HG03565 (cell line): ENCODE measurements around the gene ADCY3.

Experiments
- ATAC-seq: cut with Tn5 transposase; IDR thresholded peaks from one replicate; pipeline ENCODE4 v1.9.1; 2021; ENCODE audit warnings: mild to moderate bottlenecking, moderate library complexity; ENCODE audit not compliant: unreplicated experiment

ADCY3 gene

GRCh38 chr2:24877646-24878045 is 42.4 kb downstream of the ADCY3 start:
- no peak for ATAC-seq

GRCh38 chr2:24877067-24877466 is 43.0 kb downstream of the ADCY3 start:
- ATAC-seq, result no peak

GRCh38 chr2:24875901-24876300 is 44.1 kb downstream of the ADCY3 start:
- ATAC-seq, result no peak

GRCh38 chr2:24875272-24875671 is 44.8 kb downstream of the ADCY3 start:
- ATAC-seq, result no peak

GRCh38 chr2:24874035-24874434 is 46.0 kb downstream of the ADCY3 start:
- no peak for ATAC-seq

- no peak for ATAC-seq
Measured at GRCh38 chr2:24873619-24874018, 46.4 kb downstream of the ADCY3 start.

- no peak for ATAC-seq
Measured at GRCh38 chr2:24872344-24873115, 47.5 kb downstream of the ADCY3 start.

GRCh38 chr2:24871852-24872333 is 48.1 kb downstream of the ADCY3 start:
- no peak for ATAC-seq

GRCh38 chr2:24870891-24871705 is 48.9 kb downstream of the ADCY3 start:
- ATAC-seq, result no peak

- no peak for ATAC-seq
Measured at GRCh38 chr2:24870440-24870839, 49.6 kb downstream of the ADCY3 start.

- no peak for ATAC-seq
Measured at GRCh38 chr2:24866946-24867345, 53.1 kb downstream of the ADCY3 start.

- no peak for ATAC-seq
Measured at GRCh38 chr2:24863641-24864040, 56.4 kb downstream of the ADCY3 start.

- ATAC-seq, result no peak
Measured at GRCh38 chr2:24861500-24861899, 58.5 kb downstream of the ADCY3 start.

GRCh38 chr2:24860631-24861030 is 59.4 kb downstream of the ADCY3 start:
- ATAC-seq, result no peak

GRCh38 chr2:24859968-24860600 is 60.0 kb downstream of the ADCY3 start:
- no peak for ATAC-seq

GRCh38 chr2:24858996-24859395 is 61.0 kb downstream of the ADCY3 start:
- ATAC-seq, result no peak

- ATAC-seq, result no peak
Measured at GRCh38 chr2:24857746-24858145, 62.3 kb downstream of the ADCY3 start.

GRCh38 chr2:24856791-24857211 is 63.2 kb downstream of the ADCY3 start:
- no peak for ATAC-seq

GRCh38 chr2:24855726-24856125 is 64.3 kb downstream of the ADCY3 start:
- ATAC-seq, result no peak

GRCh38 chr2:24855022-24855622 is 64.9 kb downstream of the ADCY3 start:
- no peak for ATAC-seq

GRCh38 chr2:24853996-24854395 is 66.0 kb downstream of the ADCY3 start:
- ATAC-seq, result no peak
